Activated CD8-positive, alpha-beta memory T cell treated with anti-CD3 and anti-CD28 coated beads, Interleukin-2, amount 50 U/mL, for 1 hour (primary cell): ENCODE results near the gene GPAT3.
"Not testable (repeated sequence)": the region's sequence is repeated elsewhere in the genome, so short reads cannot be mapped to it uniquely, and the experiment has no call there.

Experiments used
- DNase-seq: peaks from one replicate; pipeline ENCODE4 v3.0.0-alpha.2; 2020; ENCODE audit errors: extremely low read depth

GPAT3 gene

GRCh38 chr4:83552083-83552482, 16.2 kb downstream of the GPAT3 start:
- DNase-seq, result no peak

- no peak for DNase-seq
These were observed 17.0 kb downstream of the GPAT3 start for GRCh38 chr4:83552924-83553323.

- no peak for DNase-seq
These were observed 20.2 kb downstream of the GPAT3 start for GRCh38 chr4:83556006-83556707.

- no peak for DNase-seq
These were observed 20.9 kb downstream of the GPAT3 start for GRCh38 chr4:83556816-83557215.

GRCh38 chr4:83558059-83558653, 22.2 kb downstream of the GPAT3 start:
- no peak for DNase-seq

GRCh38 chr4:83558680-83559079, 22.8 kb downstream of the GPAT3 start:
- no peak for DNase-seq

- DNase-seq, result no peak
These were observed 24.6 kb downstream of the GPAT3 start for GRCh38 chr4:83560523-83560922.

GRCh38 chr4:83561381-83561780, 25.5 kb downstream of the GPAT3 start:
- DNase-seq, result no peak

- no peak for DNase-seq
These were observed 28.1 kb downstream of the GPAT3 start for GRCh38 chr4:83563998-83564397.

- no peak for DNase-seq
These were observed 32.2 kb downstream of the GPAT3 start for GRCh38 chr4:83568062-83568461.

- DNase-seq, result no peak
These were observed 33.5 kb downstream of the GPAT3 start for GRCh38 chr4:83569429-83569828.

GRCh38 chr4:83569987-83570386, 34.1 kb downstream of the GPAT3 start:
- DNase-seq, result no peak

- no peak for DNase-seq
These were observed 36.9 kb downstream of the GPAT3 start for GRCh38 chr4:83572848-83573247.

GRCh38 chr4:83574247-83574646, 38.3 kb downstream of the GPAT3 start:
- no peak for DNase-seq

GRCh38 chr4:83576237-83576636, 40.3 kb downstream of the GPAT3 start:
- not testable (repeated sequence) for DNase-seq

GRCh38 chr4:83581411-83582288, 45.7 kb downstream of the GPAT3 start:
- no peak for DNase-seq

- no peak for DNase-seq
These were observed 46.4 kb downstream of the GPAT3 start for GRCh38 chr4:83582289-83582785.

- DNase-seq, result no peak
These were observed 50.1 kb downstream of the GPAT3 start for GRCh38 chr4:83585982-83586508.

GRCh38 chr4:83589279-83589678, 53.4 kb downstream of the GPAT3 start:
- DNase-seq, result no peak

- DNase-seq, result no peak
These were observed 55.1 kb downstream of the GPAT3 start for GRCh38 chr4:83591056-83591455.

GRCh38 chr4:83591730-83592129, 55.8 kb downstream of the GPAT3 start:
- no peak for DNase-seq

GRCh38 chr4:83599183-83599582, 63.3 kb downstream of the GPAT3 start:
- no peak for DNase-seq
